NCI-H187 treated with DMSO at 0.1 percent for 48 hours (cell line): ENCODE measurements around the gene DBX1.
"Not testable (repeated sequence)": the region's sequence is repeated elsewhere in the genome, so short reads cannot be mapped to it uniquely, and the experiment has no call there.

ENCODE experiments used
- DNase-seq: peaks from one replicate; lab custom pipeline; 2025; lab: John Stamatoyannopoulos, UW

DBX1 gene

GRCh38 chr11:20161230-20161918, 1.1 kb upstream of the DBX1 start:
- DNase-seq = no peak

- no peak for DNase-seq
Measured at GRCh38 chr11:20159466-20160381, 551 bp downstream of the DBX1 start.

GRCh38 chr11:20158597-20159257, 1.5 kb downstream of the DBX1 start:
- DNase-seq = no peak

GRCh38 chr11:20157728-20158127, 2.5 kb downstream of the DBX1 start:
- DNase-seq = no peak

- no peak for DNase-seq
Measured at GRCh38 chr11:20156876-20157613, 3.2 kb downstream of the DBX1 start.

GRCh38 chr11:20156280-20156875, 3.9 kb downstream of the DBX1 start:
- DNase-seq = no peak

GRCh38 chr11:20155683-20156279, 4.5 kb downstream of the DBX1 start:
- no peak for DNase-seq

- no peak for DNase-seq
Measured at GRCh38 chr11:20154381-20154780, 5.9 kb downstream of the DBX1 start.

GRCh38 chr11:20138707-20139106, 21.6 kb downstream of the DBX1 start:
- DNase-seq = no peak

- DNase-seq = no peak
Measured at GRCh38 chr11:20137637-20138036, 22.6 kb downstream of the DBX1 start.

- no peak for DNase-seq
Measured at GRCh38 chr11:20134991-20135736, 25.1 kb downstream of the DBX1 start.

GRCh38 chr11:20132667-20133039, 27.6 kb downstream of the DBX1 start:
- no peak for DNase-seq

GRCh38 chr11:20131788-20132666, 28.2 kb downstream of the DBX1 start:
- DNase-seq = no peak

GRCh38 chr11:20129665-20130064, 30.6 kb downstream of the DBX1 start:
- no peak for DNase-seq

- DNase-seq = not testable (repeated sequence)
Measured at GRCh38 chr11:20128528-20128825, 31.8 kb downstream of the DBX1 start.

- DNase-seq = no peak
Measured at GRCh38 chr11:20127671-20128527, 32.4 kb downstream of the DBX1 start.

GRCh38 chr11:20126724-20127123, 33.6 kb downstream of the DBX1 start:
- DNase-seq = no peak

GRCh38 chr11:20125927-20126326, 34.3 kb downstream of the DBX1 start:
- no peak for DNase-seq

GRCh38 chr11:20122131-20122530, 38.1 kb downstream of the DBX1 start:
- DNase-seq = no peak
